Trophoblast cell (in vitro differentiated cells and primary cell): Measurements from ENCODE around the gene PRM3.

Experiments
- DNase-seq, 2 donors: peaks; one replicate each; pipeline ENCODE4 v3.0.0-alpha.2; 2016
- H2AFZ ChIP-seq: 2 replicates; pipeline ENCODE4 v1.6.1; 2013; ENCODE audit warnings: low read length, moderate library complexity, mild to moderate bottlenecking; ENCODE audit not compliant: insufficient read depth, poor library complexity
- H2AK5ac ChIP-seq: 2 replicates; pipeline ENCODE4 v1.6.1; 2013; ENCODE audit warnings: mild to moderate bottlenecking, low read length
- H2BK120ac ChIP-seq: 2 replicates; pipeline ENCODE4 v1.6.1; 2013; ENCODE audit warnings: low read length, mild to moderate bottlenecking, moderate library complexity; ENCODE audit not compliant: insufficient read depth, poor library complexity
- H2BK12ac ChIP-seq: 2 replicates; pipeline ENCODE4 v1.6.1; 2013; ENCODE audit warnings: mild to moderate bottlenecking, low read length, moderate library complexity
- H2BK5ac ChIP-seq: 2 replicates; pipeline ENCODE4 v1.6.1; 2013; ENCODE audit warnings: low read length, low read depth, moderate library complexity, mild to moderate bottlenecking; ENCODE audit not compliant: poor library complexity
- H3K14ac ChIP-seq: 2 replicates; pipeline ENCODE4 v1.6.1; 2013; ENCODE audit warnings: mild to moderate bottlenecking, low read length
- H3K18ac ChIP-seq: 2 replicates; pipeline ENCODE4 v1.6.1; 2013; ENCODE audit warnings: mild to moderate bottlenecking, low read length
- H3K23ac ChIP-seq: 2 replicates; pipeline ENCODE4 v1.6.1; 2013; ENCODE audit warnings: low read length
- H3K27ac ChIP-seq: 2 replicates; pipeline ENCODE4 v1.5.1; 2013; ENCODE audit warnings: low read depth, mild to moderate bottlenecking, inconsistent platforms, low read length, moderate library complexity
- H3K27me3 ChIP-seq: 2 replicates; pipeline ENCODE4 v1.6.1; 2013; ENCODE audit warnings: inconsistent platforms, mild to moderate bottlenecking, low read length, moderate library complexity; ENCODE audit not compliant: insufficient read depth
- H3K36me3 ChIP-seq, 2 experiments: 1 replicate in 1 of 2; 2 replicates in 1 of 2; pipeline ENCODE4 v1.6.1; 2013; ENCODE audit warnings: low read length in 2 of 2, mild to moderate bottlenecking in 2 of 2, moderate library complexity in 1 of 2; ENCODE audit not compliant: insufficient read depth in 2 of 2, control insufficient read depth in 1 of 2
- H3K4ac ChIP-seq: 2 replicates; pipeline ENCODE4 v1.6.1; 2013; ENCODE audit warnings: low read depth, mild to moderate bottlenecking, low read length, moderate library complexity
- H3K4me1 ChIP-seq, 2 experiments: 1 replicate in 1 of 2; 2 replicates in 1 of 2; pipeline ENCODE4 v1.6.1; 2013; ENCODE audit warnings: low read length in 2 of 2, mild to moderate bottlenecking in 2 of 2, moderate library complexity in 1 of 2; ENCODE audit not compliant: insufficient read depth in 2 of 2, control insufficient read depth in 1 of 2
- H3K4me2 ChIP-seq: 2 replicates; pipeline ENCODE4 v1.6.1; 2013; ENCODE audit warnings: inconsistent platforms, mild to moderate bottlenecking, low read length, moderate library complexity
- H3K4me3 ChIP-seq: 2 replicates; pipeline ENCODE4 v1.5.1; 2013; ENCODE audit warnings: mild to moderate bottlenecking, low read depth, low read length, inconsistent platforms
- H3K79me1 ChIP-seq: one replicate; pipeline ENCODE4 v1.6.1; 2013; ENCODE audit warnings: low read length
- H3K79me2 ChIP-seq: 2 replicates; pipeline ENCODE4 v1.6.1; 2013; ENCODE audit warnings: low read length, mild to moderate bottlenecking; ENCODE audit not compliant: control insufficient read depth, insufficient read depth, poor library complexity
- H3K9ac ChIP-seq: 2 replicates; pipeline ENCODE4 v1.6.1; 2013; ENCODE audit warnings: mild to moderate bottlenecking, low read length
- H3K9me3 ChIP-seq: 2 replicates; pipeline ENCODE4 v1.6.1; 2013; ENCODE audit warnings: low read depth, mild to moderate bottlenecking, control low read depth, inconsistent platforms, low read length; ENCODE audit not compliant: insufficient read depth
- H4K12ac ChIP-seq: 2 replicates; pipeline ENCODE4 v1.6.1; 2013; ENCODE audit warnings: low read depth, mild to moderate bottlenecking, low read length, moderate library complexity
- H4K8ac ChIP-seq: 2 replicates; pipeline ENCODE4 v1.6.1; 2013; ENCODE audit warnings: low read depth, mild to moderate bottlenecking, low read length, moderate library complexity
- H4K91ac ChIP-seq: one replicate; pipeline ENCODE4 v1.6.1; 2013; ENCODE audit warnings: low read depth, mild to moderate bottlenecking, low read length, moderate library complexity
- WGBS: extraction: QIAGEN DNeasy Blood & Tissue Kit; methylation state at CpG from one replicate; pipeline ENCODE4 v1.1.7; 2013; ENCODE audit warnings: missing lambda C conversion rate; ENCODE audit not compliant: insufficient read length, insufficient coverage; ENCODE audit errors: extremely low coverage; 5-methylcytosine and 5-hydroxymethylcytosine counted together

The PRM3 gene

GRCh38 chr16:11306997-11307638, 33.7 kb upstream of the PRM3 start:
- Histone ChIP-seq H2AFZ (no peak overlapping the region), H2BK5ac (no peak overlapping the region), H3K79me2 (no peaks in the 10 kb centered on the region), H3K36me3 (no peaks in the 10 kb centered on the region), H3K23ac (no peak overlapping the region), H4K12ac (no peak overlapping the region), H3K4me1 (peaks cover 13 to 19% of the 10 kb centered on the region in 2 experiments), H4K8ac (no peak overlapping the region), H3K4me3 (no peak overlapping the region), H2BK12ac (no peak overlapping the region), H3K14ac (no peak overlapping the region), H3K27me3 (no peaks in the 10 kb centered on the region), H3K18ac (no peak overlapping the region), H3K79me1 (peaks cover 6% of the 10 kb centered on the region), H3K27ac (no peak overlapping the region), H2AK5ac (no peak overlapping the region), H3K4ac (no peak overlapping the region), H2BK120ac (no peak overlapping the region), H4K91ac (no peak overlapping the region), H3K9ac (no peak overlapping the region), H3K9me3 (no peaks in the 10 kb centered on the region), H3K4me2 (no peak overlapping the region)
- no CpG with 5 or more reads among the region's 7 CpGs for WGBS
- peak; percentile 91 to 96 for DNase-seq

GRCh38 chr16:11306381-11306780, 33.0 kb upstream of the PRM3 start:
- Histone ChIP-seq H3K9ac (no peak overlapping the region), H2AFZ (no peak overlapping the region), H2BK5ac (no peak overlapping the region), H2AK5ac (no peak overlapping the region), H3K9me3 (no peaks in the 10 kb centered on the region), H4K91ac (no peak overlapping the region), H3K4me2 (no peak overlapping the region), H2BK120ac (no peak overlapping the region), H4K8ac (no peak overlapping the region), H3K4ac (no peak overlapping the region), H3K79me2 (no peaks in the 10 kb centered on the region), H3K4me1 (peaks cover 9 to 14% of the 10 kb centered on the region in 2 experiments), H3K79me1 (peaks cover 4% of the 10 kb centered on the region), H3K4me3 (no peak overlapping the region), H3K36me3 (no peaks in the 10 kb centered on the region), H3K23ac (no peak overlapping the region), H3K18ac (no peak overlapping the region), H2BK12ac (no peak overlapping the region), H3K27me3 (no peaks in the 10 kb centered on the region), H3K27ac (no peak overlapping the region), H4K12ac (no peak overlapping the region), H3K14ac (no peak overlapping the region)
- DNase-seq, result peak; percentile 54 to 68
- no CpG with 5 or more reads among the region's 8 CpGs for WGBS

GRCh38 chr16:11303405-11304138, 30.1 kb upstream of the PRM3 start:
- H3K4me3 ChIP-seq, result no peak overlapping the region
- H3K27me3 ChIP-seq, result no peaks in the 10 kb centered on the region
- no peak overlapping the region for H3K23ac ChIP-seq
- no peaks in the 10 kb centered on the region for H3K79me2 ChIP-seq
- H2AFZ ChIP-seq, result no peak overlapping the region
- no peaks in the 10 kb centered on the region for H3K36me3 ChIP-seq
- H2BK120ac ChIP-seq, result peak overlapping the region; percentile 0
- WGBS, result no CpG with 5 or more reads among the region's 18 CpGs
- H3K9ac ChIP-seq, result no peak overlapping the region
- no peak overlapping the region for H3K4ac ChIP-seq
- no peak overlapping the region for H4K12ac ChIP-seq
- no peak overlapping the region for H2AK5ac ChIP-seq
- peak overlapping the region; percentile 1 for H2BK12ac ChIP-seq
- peaks cover 8 to 9% of the 10 kb centered on the region in 2 experiments for H3K4me1 ChIP-seq
- H3K14ac ChIP-seq, result no peak overlapping the region
- no peak overlapping the region for H3K4me2 ChIP-seq
- peak overlapping the region; percentile 31 for H4K91ac ChIP-seq
- DNase-seq, result peak; percentile 85 to 96
- no peak overlapping the region for H3K27ac ChIP-seq
- H3K79me1 ChIP-seq, result peaks cover 4% of the 10 kb centered on the region
- H3K9me3 ChIP-seq, result no peaks in the 10 kb centered on the region
- no peak overlapping the region for H3K18ac ChIP-seq
- H2BK5ac ChIP-seq, result no peak overlapping the region
- H4K8ac ChIP-seq, result peak overlapping the region; percentile 21

GRCh38 chr16:11302977-11303376, 29.5 kb upstream of the PRM3 start:
- H2AFZ ChIP-seq, result no peak overlapping the region
- no peak overlapping the region for H3K4me3 ChIP-seq
- H3K14ac ChIP-seq, result no peak overlapping the region
- H3K79me1 ChIP-seq, result peaks cover 4% of the 10 kb centered on the region
- no peak overlapping the region for H4K12ac ChIP-seq
- H3K27me3 ChIP-seq, result no peaks in the 10 kb centered on the region
- no peak overlapping the region for H4K8ac ChIP-seq
- no CpG with 5 or more reads among the region's 4 CpGs for WGBS
- H3K9ac ChIP-seq, result no peak overlapping the region
- no peak overlapping the region for H2BK5ac ChIP-seq
- peaks cover 8 to 9% of the 10 kb centered on the region in 2 experiments for H3K4me1 ChIP-seq
- no peak overlapping the region for H2AK5ac ChIP-seq
- DNase-seq, result no peak
- no peak overlapping the region for H2BK12ac ChIP-seq
- no peaks in the 10 kb centered on the region for H3K36me3 ChIP-seq
- no peak overlapping the region for H2BK120ac ChIP-seq
- no peak overlapping the region for H3K18ac ChIP-seq
- no peaks in the 10 kb centered on the region for H3K79me2 ChIP-seq
- no peak overlapping the region for H3K27ac ChIP-seq
- H3K9me3 ChIP-seq, result no peaks in the 10 kb centered on the region
- peak overlapping the region; percentile 7 for H3K4me2 ChIP-seq
- no peak overlapping the region for H4K91ac ChIP-seq
- H3K4ac ChIP-seq, result no peak overlapping the region
- no peak overlapping the region for H3K23ac ChIP-seq
